HFFc6 (cell line): ENCODE data around the gene CRMP1. TPM values are rescaled to one million over a fixed set of nuclear protein-coding genes. Genes with fewer than 3 reads are reported as not detected.

Experiments used
- DNase-seq: peaks from one replicate; pipeline ENCODE4 v3.0.0-alpha.2; 2018
- H3K27ac Mint-ChIP-seq: 2 replicates; pipeline ENCODE4 v1.8.0; 2020; ENCODE audit warnings: mild to moderate bottlenecking, mixed read lengths
- H3K27me3 Mint-ChIP-seq: 2 replicates; pipeline ENCODE4 v1.8.0; 2021; ENCODE audit warnings: mild to moderate bottlenecking, moderate library complexity, mixed read lengths; ENCODE audit not compliant: insufficient read depth
- H3K36me3 Mint-ChIP-seq: 2 replicates; pipeline ENCODE4 v1.8.0; 2021; ENCODE audit warnings: low read depth, mixed read lengths
- H3K4me1 Mint-ChIP-seq: 2 replicates; pipeline ENCODE4 v1.8.0; 2020; ENCODE audit warnings: low read depth, mixed read lengths
- H3K4me3 Mint-ChIP-seq: 2 replicates; pipeline ENCODE4 v1.8.0; 2020; ENCODE audit warnings: mild to moderate bottlenecking, moderate library complexity, mixed read lengths
- H3K9me3 Mint-ChIP-seq: 2 replicates; pipeline ENCODE4 v1.8.0; 2020; ENCODE audit warnings: mild to moderate bottlenecking, mixed read lengths
- total RNA-seq, 6 experiments: library from RNA; stranded (reverse); fragmentation: NEBNext Ultra II Directional; extraction: Animal tissue kit (Norgen Biotek cat#: 25700); gene quantifications; 2 replicates in 1 of 6; 3 replicates in 5 of 6; pipeline ENCODE4 v1.2.3, GENCODE V29; 2021
- TF ChIP-seq, protein P1 (sequence below): fragments of 200-600 bp; sonication (generic); IDR thresholded peaks from 2 replicates; pipeline ENCODE4 v1.5.0; 2021; ENCODE audit warnings: antibody characterized with exemption, mild to moderate bottlenecking

CRMP1 gene
- total RNA-seq, 6 experiments from 2014 or later = not detected

GRCh38 chr4:5802565-5802964, 90.3 kb downstream of the CRMP1 start:
- no peak overlapping the region for H3K27ac Mint-ChIP-seq
- no peaks in the 10 kb centered on the region for H3K9me3 Mint-ChIP-seq
- H3K4me3 Mint-ChIP-seq = no peak overlapping the region
- H3K36me3 Mint-ChIP-seq = peaks cover 12% of the 10 kb centered on the region; the same call in 1 of the 2 replicates
- TF ChIP-seq, protein P1, sequence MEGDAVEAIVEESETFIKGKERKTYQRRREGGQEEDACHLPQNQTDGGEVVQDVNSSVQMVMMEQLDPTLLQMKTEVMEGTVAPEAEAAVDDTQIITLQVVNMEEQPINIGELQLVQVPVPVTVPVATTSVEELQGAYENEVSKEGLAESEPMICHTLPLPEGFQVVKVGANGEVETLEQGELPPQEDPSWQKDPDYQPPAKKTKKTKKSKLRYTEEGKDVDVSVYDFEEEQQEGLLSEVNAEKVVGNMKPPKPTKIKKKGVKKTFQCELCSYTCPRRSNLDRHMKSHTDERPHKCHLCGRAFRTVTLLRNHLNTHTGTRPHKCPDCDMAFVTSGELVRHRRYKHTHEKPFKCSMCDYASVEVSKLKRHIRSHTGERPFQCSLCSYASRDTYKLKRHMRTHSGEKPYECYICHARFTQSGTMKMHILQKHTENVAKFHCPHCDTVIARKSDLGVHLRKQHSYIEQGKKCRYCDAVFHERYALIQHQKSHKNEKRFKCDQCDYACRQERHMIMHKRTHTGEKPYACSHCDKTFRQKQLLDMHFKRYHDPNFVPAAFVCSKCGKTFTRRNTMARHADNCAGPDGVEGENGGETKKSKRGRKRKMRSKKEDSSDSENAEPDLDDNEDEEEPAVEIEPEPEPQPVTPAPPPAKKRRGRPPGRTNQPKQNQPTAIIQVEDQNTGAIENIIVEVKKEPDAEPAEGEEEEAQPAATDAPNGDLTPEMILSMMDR = no peak
- H3K27me3 Mint-ChIP-seq = peaks cover 7% of the 10 kb centered on the region
- DNase-seq = no peak
- no peaks in the 10 kb centered on the region for H3K4me1 Mint-ChIP-seq

- TF ChIP-seq, protein P1 = no peak
- Mint-ChIP-seq H3K4me3 (no peak overlapping the region), H3K36me3 (peaks cover 8% of the 10 kb centered on the region; the same call in 1 of the 2 replicates), H3K27ac (peak overlapping the region; percentile 62), H3K9me3 (no peaks in the 10 kb centered on the region), H3K4me1 (no peaks in the 10 kb centered on the region; the same call in 1 of the 2 replicates), H3K27me3 (peaks cover 4% of the 10 kb centered on the region)
- no peak for DNase-seq
Observed at GRCh38 chr4:5801696-5802095, 91.2 kb downstream of the CRMP1 start.

GRCh38 chr4:5800496-5800895, 92.4 kb downstream of the CRMP1 start:
- H3K4me3 Mint-ChIP-seq = no peak overlapping the region
- H3K27ac Mint-ChIP-seq = no peak overlapping the region
- no peaks in the 10 kb centered on the region for H3K9me3 Mint-ChIP-seq
- DNase-seq = no peak
- H3K36me3 Mint-ChIP-seq = peaks cover 17% of the 10 kb centered on the region
- H3K27me3 Mint-ChIP-seq = peaks cover 4% of the 10 kb centered on the region
- no peaks in the 10 kb centered on the region; the same call in 1 of the 2 replicates for H3K4me1 Mint-ChIP-seq
- TF ChIP-seq, protein P1 = no peak

- no peaks in the 10 kb centered on the region for H3K9me3 Mint-ChIP-seq
Observed at GRCh38 chr4:5799406-5799805, 93.5 kb downstream of the CRMP1 start.

DNA sequence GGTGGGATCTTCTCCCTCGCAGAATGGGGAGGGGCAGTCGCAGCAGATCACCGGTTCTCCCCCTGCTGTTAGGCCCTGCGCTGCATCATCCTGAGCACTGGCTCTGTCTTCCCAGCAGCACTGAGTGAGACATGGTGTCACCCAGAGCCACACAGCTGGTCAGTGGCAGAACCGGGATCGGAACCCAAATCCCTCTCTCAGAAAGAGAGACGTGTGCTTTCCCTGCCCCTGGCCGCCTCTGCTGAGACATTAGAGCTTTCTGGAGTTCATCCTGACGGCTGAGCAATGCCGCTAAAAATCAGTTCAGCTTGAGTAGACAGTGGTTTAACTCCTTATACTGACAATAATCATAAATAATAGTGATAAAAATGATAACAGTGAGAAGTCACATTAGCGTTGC, 93.9 kb downstream of the CRMP1 start:
- peaks cover 24% of the 10 kb centered on the region for H3K36me3 Mint-ChIP-seq
- no peak overlapping the region for H3K27ac Mint-ChIP-seq
- H3K9me3 Mint-ChIP-seq = no peaks in the 10 kb centered on the region
- no peak for DNase-seq
- H3K27me3 Mint-ChIP-seq = peaks cover 4% of the 10 kb centered on the region
- TF ChIP-seq, protein P1 = no peak
- H3K4me3 Mint-ChIP-seq = no peak overlapping the region
- no peaks in the 10 kb centered on the region; the same call in 1 of the 2 replicates for H3K4me1 Mint-ChIP-seq

More at GRCh38 chr4:5799406-5799805, 93.5 kb downstream of the CRMP1 start:
- TF ChIP-seq, protein P1 = no peak
- H3K27me3 Mint-ChIP-seq = peaks cover 4% of the 10 kb centered on the region
- DNase-seq = no peak
- peaks cover 24% of the 10 kb centered on the region for H3K36me3 Mint-ChIP-seq
- H3K4me3 Mint-ChIP-seq = no peak overlapping the region
- H3K4me1 Mint-ChIP-seq = no peaks in the 10 kb centered on the region; the same call in 1 of the 2 replicates
- H3K27ac Mint-ChIP-seq = no peak overlapping the region

DNA sequence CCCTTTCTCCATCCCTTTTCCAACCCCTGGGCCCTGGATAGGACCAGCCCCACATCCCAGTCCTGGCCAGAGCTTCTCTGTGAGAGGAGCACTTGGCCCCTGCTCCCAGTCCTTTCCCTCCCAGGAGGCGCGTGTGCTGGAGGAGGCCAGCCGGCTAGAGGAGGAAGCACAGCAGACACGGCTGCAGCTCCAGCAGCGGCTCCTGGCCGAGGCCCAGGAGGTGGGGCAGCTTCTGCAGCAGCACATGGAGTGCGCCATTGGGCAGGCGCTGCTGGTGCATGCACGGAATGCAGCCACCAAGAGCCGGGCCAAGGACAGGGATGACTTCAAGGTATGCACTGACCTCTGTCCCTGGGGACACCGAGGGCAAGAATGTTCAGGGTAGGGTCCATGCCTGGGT, 94.4 kb downstream of the CRMP1 start:
- DNase-seq = no peak
- Mint-ChIP-seq H3K36me3 (peaks cover 24% of the 10 kb centered on the region), H3K27ac (no peak overlapping the region), H3K4me3 (no peak overlapping the region), H3K4me1 (no peaks in the 10 kb centered on the region; the same call in 1 of the 2 replicates), H3K27me3 (peaks cover under 1% of the 10 kb centered on the region), H3K9me3 (no peaks in the 10 kb centered on the region)
- TF ChIP-seq, protein P1 = no peak
